ENCODE data around the gene RAG1.

The RAG1 gene

DNA sequence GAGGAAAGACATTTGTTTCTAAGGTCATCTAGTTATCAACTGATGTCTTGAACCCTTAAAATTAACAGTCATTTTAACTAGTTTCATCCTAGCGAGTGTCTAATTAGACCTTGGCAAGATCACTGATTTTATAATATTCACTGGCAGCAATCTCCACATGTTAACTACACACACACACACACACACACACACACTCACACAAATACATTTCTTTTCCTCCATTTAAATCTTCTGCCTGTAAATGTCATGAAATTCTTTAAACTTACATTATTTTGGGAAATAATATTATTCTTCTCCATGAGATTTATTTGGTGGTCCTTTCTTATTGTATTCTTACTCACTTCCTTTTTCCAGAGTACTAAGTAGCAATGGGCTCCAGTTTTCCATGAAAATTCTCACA is 23.6 kb downstream of the RAG1 start:
- DNase-seq: no peak

GRCh38 chr11:36594316-36594989 is 26.6 kb downstream of the RAG1 start, which contains the start of gene IFTAP:
IFTAP (plus strand) TSS chr11:36594502; CDS start chr11:36610104, 15,602 bp downstream.
- DNase-seq: peak; percentile 37

- no peak for DNase-seq
Measured at GRCh38 chr11:36596880-36597279, 29.1 kb downstream of the RAG1 start.

DNA sequence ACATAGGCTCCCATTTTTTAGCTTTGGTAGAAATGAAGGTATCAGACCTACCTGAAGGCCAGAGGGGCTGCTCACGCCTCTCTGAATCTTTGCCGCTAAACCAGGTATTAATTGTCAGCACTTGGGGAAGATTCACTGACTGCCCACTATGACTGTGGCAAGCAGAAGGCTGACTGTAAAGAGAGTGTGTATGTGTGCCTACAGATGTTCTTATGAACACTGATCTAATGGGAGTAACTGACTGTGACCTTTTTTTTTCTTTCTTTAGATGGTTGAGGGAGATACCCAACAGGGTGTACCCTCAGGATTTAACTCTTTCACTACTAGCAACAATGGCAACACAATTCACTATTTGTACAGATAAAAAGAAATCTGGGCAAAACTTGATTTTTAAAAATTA is 30.2 kb downstream of the RAG1 start, which contains the start of gene RAG2:
Gene RAG2, minus strand, starts transcription at position 186 of the 400 bp plus-strand sequence. CDS start 4,068 bp downstream, outside the sequence.
- DNase-seq: no peak

- no peak for DNase-seq
Measured at GRCh38 chr11:36600180-36600579, 32.4 kb downstream of the RAG1 start.

- DNase-seq: no peak
Measured at GRCh38 chr11:36601155-36601554, 33.3 kb downstream of the RAG1 start.

DNA sequence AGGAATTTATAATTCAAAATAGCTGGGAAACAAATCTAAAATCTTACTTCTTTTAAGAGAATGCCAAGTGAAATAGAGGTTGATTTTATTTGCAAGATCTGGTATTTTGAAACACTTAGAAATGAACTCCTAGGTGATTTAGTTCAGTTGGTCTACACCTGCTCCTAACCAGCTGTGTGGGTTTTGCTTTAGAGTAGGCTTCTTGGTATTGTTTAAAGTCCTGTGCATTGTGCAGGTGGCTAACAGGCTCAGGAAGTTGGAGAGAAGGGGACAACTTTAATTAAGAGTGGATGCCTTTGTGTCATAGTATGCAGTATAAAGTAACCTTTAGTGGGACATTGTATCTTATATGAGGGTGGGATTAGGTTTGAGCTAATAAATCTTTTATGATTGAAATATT is 34.3 kb downstream of the RAG1 start:
- DNase-seq: no peak

DNA sequence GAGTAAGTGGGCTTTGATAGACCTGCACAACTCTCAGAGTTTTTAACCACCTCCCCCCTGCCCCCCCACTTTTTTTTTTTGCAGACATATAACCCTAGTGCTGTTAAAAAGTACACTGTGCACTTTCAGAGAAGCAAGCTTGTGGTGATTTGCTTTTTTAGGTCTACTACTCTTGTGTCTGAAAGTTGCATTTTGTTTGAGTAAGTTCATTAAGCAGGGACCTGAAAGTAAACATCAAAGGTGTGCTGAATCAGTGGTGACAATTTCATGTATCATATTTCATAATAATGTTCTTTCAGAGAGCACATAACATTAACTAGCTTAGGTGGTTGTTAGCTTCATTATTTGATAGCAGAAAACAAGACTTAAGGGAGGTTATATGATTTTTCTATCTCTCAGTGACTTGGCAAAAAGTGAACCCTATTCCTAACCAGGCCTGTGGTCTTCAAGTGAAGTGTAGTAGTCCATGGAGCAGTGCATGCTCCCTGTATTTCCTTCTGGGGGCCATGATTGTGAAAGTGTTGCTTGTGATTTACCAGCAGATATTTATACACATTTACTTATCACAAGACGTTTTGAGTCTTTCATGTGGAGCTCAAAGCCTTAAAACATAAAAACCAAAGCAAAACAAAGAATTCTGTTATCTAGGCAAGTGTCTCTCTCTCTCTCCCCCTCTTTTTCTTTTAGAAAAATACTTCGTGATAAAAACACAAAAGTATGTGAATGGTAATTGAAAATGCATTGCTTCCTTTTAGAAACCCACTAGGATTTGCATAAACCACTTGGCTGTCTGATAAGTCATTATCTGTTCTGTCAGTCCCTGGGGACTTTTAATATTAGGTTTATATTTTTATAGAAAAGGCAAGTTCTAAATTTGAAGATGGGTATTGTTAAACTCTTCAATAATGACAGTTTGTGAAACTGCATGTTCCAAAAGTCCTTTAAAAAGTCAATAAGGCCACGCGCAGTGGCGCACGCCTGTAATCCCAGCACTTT is 37.7 kb downstream of the RAG1 start:
- DNase-seq: no peak

GRCh38 chr11:36608491-36609199 is 40.8 kb downstream of the RAG1 start:
- DNase-seq: no peak

- no peak for DNase-seq
Measured at GRCh38 chr11:36609383-36609782, 41.6 kb downstream of the RAG1 start.

- DNase-seq: no peak
Measured at GRCh38 chr11:36615826-36616225, 48.0 kb downstream of the RAG1 start.

DNA sequence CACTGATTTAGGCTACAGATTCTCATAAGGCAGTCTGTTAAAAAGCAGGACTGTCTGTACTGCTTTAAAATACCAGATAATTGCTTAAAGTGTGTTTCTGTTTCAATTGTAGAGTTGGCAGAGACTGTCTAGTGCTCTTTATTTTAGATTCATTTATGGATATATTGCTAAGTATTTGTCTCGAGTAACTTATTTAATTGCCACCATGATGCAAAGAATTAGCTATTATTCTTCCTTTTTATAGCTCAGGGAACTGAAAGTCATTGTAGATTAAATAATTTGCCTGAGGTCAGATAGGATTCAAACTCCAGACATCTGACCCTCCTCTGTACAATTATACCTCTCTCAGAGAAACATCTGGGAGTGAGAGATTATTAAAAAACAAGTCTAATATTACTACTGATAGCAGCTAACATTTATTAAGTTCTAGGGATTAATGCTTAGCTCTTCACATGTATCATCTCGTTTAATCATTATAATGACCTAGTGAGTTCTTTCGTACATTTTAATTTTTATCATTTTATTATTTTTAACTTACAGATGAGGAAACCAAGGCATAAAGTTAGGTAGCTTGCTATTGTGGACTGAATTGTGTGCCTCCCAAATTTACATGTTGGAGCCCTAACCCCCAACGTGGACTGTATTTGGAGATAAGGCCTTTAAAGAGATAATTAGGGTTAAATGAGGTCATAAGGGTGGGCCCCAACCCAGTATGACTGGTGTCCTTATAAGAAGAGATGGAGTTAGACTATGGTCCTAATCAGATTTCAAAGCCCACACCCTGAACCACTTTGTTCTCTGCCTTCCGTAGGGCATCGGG is 49.9 kb downstream of the RAG1 start:
- DNase-seq: no peak

GRCh38 chr11:36618363-36619047 is 50.7 kb downstream of the RAG1 start:
- DNase-seq: no peak

- no peak for DNase-seq
Measured at GRCh38 chr11:36619502-36619901, 51.7 kb downstream of the RAG1 start.

- no peak for DNase-seq
Measured at GRCh38 chr11:36620246-36620645, 52.4 kb downstream of the RAG1 start.

- no peak for DNase-seq
Measured at GRCh38 chr11:36622431-36623136, 54.8 kb downstream of the RAG1 start.

DNA sequence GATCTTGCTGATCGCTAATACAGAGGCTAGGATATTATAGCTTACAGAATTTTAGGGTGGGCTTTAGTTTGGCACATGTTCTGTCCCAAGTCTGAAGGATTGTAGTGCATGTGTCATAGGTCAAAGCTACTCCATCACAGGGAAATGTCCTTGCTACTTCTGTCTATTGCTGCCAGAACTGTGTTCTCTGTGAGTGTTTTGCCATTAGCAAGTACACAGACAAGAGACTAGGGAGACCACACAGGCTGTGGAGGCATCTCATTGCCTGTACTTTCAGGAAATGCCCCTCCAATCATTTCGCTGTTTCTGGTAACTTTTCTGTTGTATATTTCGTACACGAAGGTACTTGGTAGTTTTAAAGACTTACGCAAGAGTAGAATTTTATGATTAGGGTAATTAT is 55.7 kb downstream of the RAG1 start:
- no peak for DNase-seq

GRCh38 chr11:36627006-36627405 is 59.2 kb downstream of the RAG1 start:
- no peak for DNase-seq

DNA sequence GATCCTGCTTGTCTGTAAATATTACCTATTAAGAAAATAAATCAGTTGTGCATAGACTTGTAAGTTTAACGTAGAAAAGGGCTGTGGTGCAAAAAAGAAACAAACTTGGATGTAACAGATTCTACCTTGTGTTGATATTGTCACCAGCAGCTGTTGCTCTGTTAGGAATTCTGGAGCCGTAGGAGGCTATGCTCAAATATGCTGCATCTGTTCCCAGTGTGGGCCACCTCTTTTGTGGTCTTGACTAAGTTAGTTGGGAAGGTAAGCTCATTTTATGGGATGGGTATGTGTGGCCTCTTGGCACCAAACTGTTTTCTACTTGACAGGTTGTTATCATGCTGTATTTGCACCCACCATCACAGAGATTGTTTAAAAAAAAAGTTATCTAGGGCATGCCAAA is 59.7 kb downstream of the RAG1 start:
- DNase-seq: no peak

GRCh38 chr11:36628141-36628540 is 60.3 kb downstream of the RAG1 start:
- DNase-seq: no peak

- no peak for DNase-seq
Measured at GRCh38 chr11:36628765-36629244, 61.0 kb downstream of the RAG1 start.

All from NCI-H2029 treated with DMSO at 0.1 percent for 48 hours (cell line).